Measurements from ENCODE around the gene TRIP13.
A peak's percentile ranks its signal among the peaks of the same experiment; 100 is the strongest.
"Not testable (repeated sequence)": the region's sequence is repeated elsewhere in the genome, so short reads cannot be mapped to it uniquely, and the experiment has no call there.

Gene TRIP13

DNA sequence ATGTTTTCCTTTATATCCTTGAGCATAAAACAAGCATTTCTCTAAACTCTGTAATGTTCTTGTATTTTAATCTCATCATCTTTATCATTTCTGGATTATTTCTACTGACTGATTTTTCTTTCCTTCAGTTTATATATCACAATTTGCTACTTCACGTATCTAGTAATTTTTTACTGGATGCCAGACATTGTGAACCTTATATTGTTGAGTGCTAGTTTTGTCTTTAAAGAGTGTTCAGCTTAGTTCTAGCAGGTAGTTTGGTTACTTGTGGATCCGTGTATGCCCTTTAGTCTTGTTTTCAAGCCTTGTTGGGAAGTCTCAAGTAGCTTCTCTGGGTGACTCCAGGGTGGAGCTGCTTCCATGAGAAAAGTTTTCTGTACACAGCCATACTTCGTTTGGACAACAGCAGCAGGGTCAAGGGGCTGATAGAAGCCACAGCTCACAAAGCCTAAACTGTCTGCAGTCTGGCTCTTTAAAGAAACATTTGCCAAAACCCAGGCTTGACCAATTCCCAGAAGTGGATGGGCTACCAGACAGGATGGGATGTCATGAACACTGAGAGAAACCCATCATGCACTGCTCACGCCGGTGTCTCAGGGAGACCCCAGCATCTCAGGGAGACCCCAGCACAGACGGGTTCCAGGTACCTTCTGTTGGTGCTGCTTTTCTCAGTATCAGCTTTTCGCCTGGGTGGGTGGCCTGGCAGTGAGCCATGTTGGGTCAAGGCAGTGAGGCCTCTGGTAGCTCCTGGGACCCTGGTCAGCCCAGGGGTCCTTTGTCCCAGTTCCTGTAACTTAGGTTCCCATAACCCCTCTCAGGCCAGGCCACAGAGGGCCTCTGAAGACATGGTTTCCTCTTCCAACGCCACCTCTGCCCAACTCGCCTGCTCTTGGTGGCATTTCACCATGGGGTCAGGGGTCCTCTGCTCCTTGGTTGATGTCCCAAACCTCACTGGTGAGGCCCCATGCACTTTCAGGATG, 29.1 kb downstream of the TRIP13 start:
- DNase-seq: no peak

- DNase-seq: no peak
Measured at GRCh38 chr5:922436-923280, 30.0 kb downstream of the TRIP13 start.

DNA sequence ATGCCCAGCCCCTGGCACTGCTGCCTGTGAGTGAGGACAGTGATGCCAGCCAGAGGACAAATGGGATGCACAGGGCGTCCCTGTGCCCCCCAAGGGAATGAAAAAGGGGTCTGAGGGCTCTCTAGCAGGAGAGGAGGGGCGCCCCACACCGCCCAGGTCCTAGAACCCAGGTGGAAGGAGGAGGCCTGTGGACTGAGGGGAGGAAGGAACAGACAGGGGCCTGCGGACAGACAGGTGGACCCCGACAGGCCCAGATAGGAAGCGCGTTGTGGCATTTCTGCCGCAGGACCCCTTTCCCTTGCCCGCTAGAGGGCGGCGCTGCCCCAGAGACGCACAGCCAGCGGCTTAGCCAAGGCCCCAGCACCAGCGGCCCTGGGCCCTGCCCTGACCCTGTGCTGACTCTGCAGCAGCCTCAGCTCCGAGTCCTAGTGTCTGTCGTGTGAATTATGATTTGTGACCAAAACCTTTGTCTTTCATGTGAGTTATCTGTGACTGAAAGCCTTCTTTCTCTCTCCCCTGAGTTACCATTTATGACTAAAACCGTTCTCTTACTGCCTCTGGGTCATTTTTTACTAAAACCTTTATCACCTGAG, 30.7 kb downstream of the TRIP13 start:
- peak; percentile 79 for DNase-seq

- peak; percentile 15 for DNase-seq
Measured at GRCh38 chr5:926417-927171, 33.9 kb downstream of the TRIP13 start.

- DNase-seq: no peak
Measured at GRCh38 chr5:927172-928015, 34.7 kb downstream of the TRIP13 start.

- DNase-seq: not testable (repeated sequence)
Measured at GRCh38 chr5:929182-929581, 36.5 kb downstream of the TRIP13 start.

DNA sequence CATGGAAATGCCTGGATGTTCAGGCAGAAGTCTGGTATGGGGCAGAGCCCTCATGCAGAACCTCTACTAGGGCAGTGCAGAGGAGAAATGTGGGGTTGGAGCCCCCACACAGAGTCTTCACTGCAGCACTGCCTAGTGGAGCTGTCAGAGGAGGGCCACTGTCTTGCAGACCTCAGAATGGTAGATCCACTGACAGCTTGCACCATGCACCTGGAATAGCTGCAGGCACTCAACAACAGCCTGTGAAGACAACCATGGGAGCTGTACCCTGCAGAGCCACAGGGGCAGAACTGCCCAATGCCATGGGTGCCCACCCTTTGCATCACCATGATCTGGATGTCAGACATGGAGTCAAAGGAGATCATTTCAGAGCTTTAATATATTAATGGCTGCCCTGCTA, 36.9 kb downstream of the TRIP13 start:
- no peak for DNase-seq

DNA sequence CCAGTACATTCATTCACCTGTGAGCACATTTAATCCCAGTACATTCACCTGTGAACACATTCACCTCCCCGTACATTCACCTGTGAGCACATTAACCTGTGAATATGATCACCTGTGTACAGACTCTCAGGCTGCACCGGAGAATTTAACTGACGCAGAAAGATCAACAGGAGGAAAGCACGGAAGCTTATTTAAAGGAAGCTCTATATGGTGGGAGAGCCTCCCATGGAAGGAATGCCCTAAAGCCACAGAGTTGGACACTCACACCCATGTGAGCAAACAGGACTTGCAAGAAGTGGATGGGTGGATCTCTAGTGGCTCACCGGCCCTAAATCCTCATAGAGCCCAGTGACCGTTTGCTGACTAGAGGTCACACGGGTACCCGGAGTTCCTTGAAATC, 38.2 kb downstream of the TRIP13 start:
- DNase-seq: no peak

- no peak for DNase-seq
Measured at GRCh38 chr5:931570-932145, 39.0 kb downstream of the TRIP13 start.

- DNase-seq: no peak
Measured at GRCh38 chr5:932151-932627, 39.5 kb downstream of the TRIP13 start.

GRCh38 chr5:932628-933250, 40.1 kb downstream of the TRIP13 start:
- DNase-seq: no peak

DNA sequence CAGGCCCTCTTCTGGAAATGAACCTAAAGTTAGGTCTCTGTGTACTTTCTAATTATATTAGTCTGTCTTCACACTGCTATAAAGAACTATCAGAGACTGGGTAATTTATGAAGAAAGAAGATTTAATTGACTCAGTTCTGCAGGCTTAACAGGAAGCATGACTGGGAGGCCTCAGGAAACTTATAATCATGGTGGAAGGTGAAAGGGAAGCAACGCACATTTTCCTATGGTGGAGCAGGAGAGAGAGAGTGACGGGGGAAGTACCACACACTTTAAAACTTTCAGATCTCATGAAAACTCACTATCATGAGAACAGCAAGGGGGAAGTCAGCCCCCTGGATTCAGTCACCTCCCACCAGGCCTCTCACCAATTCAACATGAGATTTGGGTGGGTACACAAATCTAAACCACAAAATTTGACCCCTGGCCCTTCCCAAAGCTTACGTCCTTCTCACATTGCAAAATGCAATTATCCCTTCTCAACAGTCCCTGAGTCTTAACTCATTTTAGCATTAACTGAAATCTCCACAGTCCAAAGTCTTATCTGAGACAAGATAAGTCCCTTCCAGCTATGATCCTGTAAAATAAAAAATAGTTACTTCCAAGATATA, 40.7 kb downstream of the TRIP13 start:
- DNase-seq: no peak

DNA sequence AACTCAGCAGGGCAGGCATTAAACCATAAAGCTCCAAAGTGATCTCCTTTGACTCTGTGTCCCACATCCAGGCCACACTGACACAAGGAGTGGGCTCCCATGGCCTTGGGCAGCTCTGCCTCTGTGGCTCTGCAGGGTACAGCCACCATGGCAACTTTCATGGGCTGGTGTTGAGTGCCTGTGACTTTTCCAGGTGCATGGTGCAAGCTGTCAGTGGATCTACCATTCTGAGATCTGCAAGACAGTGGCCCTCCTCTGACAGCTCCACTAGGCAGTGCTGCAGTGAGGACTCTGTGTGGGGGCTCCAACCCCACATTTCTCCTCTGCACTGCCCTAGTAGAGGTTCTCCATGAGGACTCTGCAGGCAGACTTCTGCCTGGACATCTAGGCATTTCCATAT, 41.3 kb downstream of the TRIP13 start:
- DNase-seq: not testable (repeated sequence)

GRCh38 chr5:934381-934967, 41.8 kb downstream of the TRIP13 start:
- not testable (repeated sequence) for DNase-seq

DNA sequence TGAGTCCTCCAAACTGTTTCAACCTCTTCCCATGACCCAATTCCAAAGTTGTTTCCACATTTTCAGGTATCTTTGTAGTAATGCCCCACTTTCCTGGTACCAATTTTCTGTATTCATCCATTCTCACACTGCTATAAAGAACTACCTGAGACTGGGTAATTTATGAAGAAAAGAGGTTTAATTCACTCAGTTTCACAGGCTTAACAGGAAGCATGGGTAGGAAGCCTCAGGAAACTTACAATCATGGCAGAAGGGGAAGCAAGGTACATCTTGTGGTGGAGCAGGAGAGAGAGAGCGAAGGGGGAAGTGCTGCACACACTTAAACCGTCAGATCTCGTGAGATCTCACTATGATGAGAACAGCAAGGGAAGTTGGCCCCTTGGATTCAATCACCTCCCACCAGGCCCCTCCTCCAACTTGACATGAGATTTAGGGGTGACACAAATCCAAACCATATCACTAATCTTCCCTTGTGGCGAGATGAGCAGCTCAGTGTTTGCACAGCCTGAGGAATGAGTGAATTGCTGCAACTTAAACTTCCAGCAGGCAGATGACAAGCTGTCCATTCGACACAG, 42.9 kb downstream of the TRIP13 start:
- no peak for DNase-seq

DNA sequence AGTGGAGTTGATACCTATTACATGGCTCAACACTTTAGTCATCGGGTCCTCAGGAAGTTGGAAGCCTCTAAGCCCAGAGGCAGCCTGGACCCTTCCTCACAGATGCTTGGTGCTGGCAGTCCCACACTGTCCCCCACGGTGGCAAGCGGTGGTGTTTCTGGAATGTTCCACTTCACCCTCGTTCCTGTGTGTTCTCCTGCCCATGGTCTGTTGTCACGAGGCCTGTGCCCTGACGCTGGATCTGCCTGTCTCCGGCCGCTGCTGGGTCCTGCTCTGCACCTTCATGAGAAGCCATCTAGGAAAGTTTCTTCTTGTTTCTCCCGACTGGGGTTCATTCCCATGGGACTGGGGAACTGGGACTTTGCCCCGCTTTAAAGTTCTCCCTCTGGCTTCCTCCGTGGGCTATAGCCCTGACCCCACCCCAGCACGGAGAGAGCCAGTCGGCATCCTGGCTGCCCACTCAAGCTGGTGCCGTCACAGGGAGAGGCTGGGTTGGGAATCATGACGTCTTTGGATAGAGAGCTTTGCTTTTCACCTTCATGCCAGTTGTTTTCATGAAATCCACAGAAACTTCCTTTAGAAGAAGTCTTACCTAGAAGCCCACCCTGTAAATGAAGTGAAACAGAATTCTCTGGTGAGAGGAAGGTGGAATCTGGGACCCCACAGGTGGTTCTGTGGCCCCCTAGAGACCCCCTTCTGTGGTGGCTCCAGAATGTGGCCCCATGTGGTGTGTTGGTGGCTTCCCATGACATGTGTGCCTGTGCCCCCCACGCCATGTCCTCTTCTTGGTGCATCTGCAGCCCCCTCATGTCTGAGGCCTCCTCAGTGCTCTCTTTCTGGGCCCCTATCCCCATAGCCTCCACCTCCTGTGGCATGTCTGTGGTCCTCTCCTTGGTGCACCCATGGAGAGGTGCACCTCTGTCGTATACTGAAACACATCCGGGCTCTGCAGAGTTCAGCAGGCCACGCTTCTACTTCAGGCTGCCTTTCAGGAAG, 43.8 kb downstream of the TRIP13 start:
- no peak for DNase-seq

GRCh38 chr5:937151-937924, 44.7 kb downstream of the TRIP13 start:
- DNase-seq: no peak

Data from CD4-positive, alpha-beta T cell treated with Interleukin-6 for 4 hours (primary cell).